ENCODE data around the gene INTS7. TPM values are rescaled to one million over a fixed set of nuclear protein-coding genes. Genes with fewer than 3 reads are reported as not detected.

INTS7 gene
- total RNA-seq, 2 experiments from 2014 or later = 2.9 to 3.2 TPM

DNA sequence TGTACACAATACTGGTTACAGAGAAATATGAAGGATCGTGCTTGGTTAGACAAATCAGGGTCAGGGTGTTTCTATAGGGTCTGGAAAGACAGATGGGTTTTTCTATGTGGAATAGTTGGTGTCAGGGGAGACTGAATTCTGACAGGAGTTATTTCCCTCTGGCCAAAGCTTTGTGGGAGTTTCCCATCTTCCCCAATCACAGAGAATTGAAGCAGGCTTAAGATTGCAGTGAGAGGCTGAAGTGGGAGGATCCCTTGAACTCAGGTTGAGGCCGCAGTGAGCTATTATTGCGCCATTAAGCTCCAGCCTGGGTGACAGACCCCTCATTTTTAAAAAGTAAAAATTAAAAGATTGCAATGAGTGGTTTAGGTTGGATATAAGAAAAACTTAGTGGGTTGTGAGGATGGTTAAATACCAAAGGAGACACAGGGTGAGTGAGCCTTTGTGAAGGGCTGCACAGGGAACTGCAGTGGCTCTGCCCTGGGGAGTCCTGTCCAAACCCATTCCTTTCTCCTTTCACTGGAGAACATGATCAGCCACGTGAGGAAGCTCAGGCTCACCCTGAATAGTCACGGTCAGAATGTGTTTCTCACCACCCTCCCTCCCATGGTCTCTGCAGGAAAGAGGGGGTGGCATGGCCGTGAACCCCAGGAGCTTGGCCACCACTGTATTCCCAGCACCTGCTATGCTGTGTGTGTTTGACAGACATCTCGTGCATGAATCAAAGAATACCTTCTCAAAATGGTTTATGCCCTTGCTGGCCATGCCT, 101.2 kb downstream of the INTS7 start:
- Mint-ChIP-seq H3K36me3 (ENCODE audit: low read depth) (no peaks in the 10 kb centered on the region), H3K27me3 (peaks cover 14% of the 10 kb centered on the region), H3K9me3 (no peaks in the 10 kb centered on the region), H3K4me1 (ENCODE audit: low read depth) (peaks cover 23% of the 10 kb centered on the region), H3K27ac (no peak overlapping the region), H3K4me3 (no peak overlapping the region)
- intact Hi-C loops (cut with DNase I, micrococcal nuclease) = no loop called here
- Histone ChIP-seq H3K4me3 (ENCODE audit: low read length) (no peak overlapping the region), H3K36me3 (ENCODE audit: insufficient read depth, low read length) (no peaks in the 10 kb centered on the region), H3K27ac (ENCODE audit: low read depth in 1 of 2, low read length in 2 of 2) (no peak overlapping the region), H3K4me1 (ENCODE audit: insufficient read depth, low read length) (peaks cover 2% of the 10 kb centered on the region), H3K27me3 (ENCODE audit: control insufficient read depth in 1 of 2, insufficient read depth in 2 of 2, low read length in 2 of 2) (peaks cover 0 to 2% of the 10 kb centered on the region in 2 experiments), H3K9me3 (ENCODE audit: control insufficient read depth in 1 of 2, insufficient read depth in 1 of 2, low read length in 2 of 2) (no peaks in the 10 kb centered on the region)
- no peak for TF ChIP-seq CTCF (IDR thresholded peaks at IDR 0.05)
- ChIA-PET CTCF (no interaction called here), POLR2A (no interaction called here)
- ATAC-seq (ENCODE audit: poor library complexity) (no peak), DNase-seq (no peak)

GRCh38 chr1:211932933-211933254, 102.5 kb downstream of the INTS7 start:
- peaks cover 0 to 2% of the 10 kb centered on the region in 2 experiments for H3K27me3 ChIP-seq (ENCODE audit: control insufficient read depth in 1 of 2, insufficient read depth in 2 of 2, low read length in 2 of 2)
- DNase-seq (no peak), ATAC-seq (ENCODE audit: poor library complexity) (no peak)
- H3K4me3 ChIP-seq (ENCODE audit: low read length) = no peak overlapping the region
- Mint-ChIP-seq H3K9me3 (no peaks in the 10 kb centered on the region), H3K27ac (no peak overlapping the region), H3K36me3 (ENCODE audit: low read depth) (no peaks in the 10 kb centered on the region), H3K4me1 (ENCODE audit: low read depth) (peaks cover 11% of the 10 kb centered on the region), H3K4me3 (no peak overlapping the region), H3K27me3 (peaks cover 14% of the 10 kb centered on the region)
- no peaks in the 10 kb centered on the region for H3K4me1 ChIP-seq (ENCODE audit: insufficient read depth, low read length)
- ChIA-PET POLR2A (no interaction called here), CTCF (no interaction called here)
- no peak overlapping the region for H3K27ac ChIP-seq (ENCODE audit: low read depth in 1 of 2, low read length in 2 of 2)
- no peak for TF ChIP-seq CTCF (IDR thresholded peaks at IDR 0.05)
- no peaks in the 10 kb centered on the region for H3K36me3 ChIP-seq (ENCODE audit: insufficient read depth, low read length)
- intact Hi-C loops (cut with DNase I, micrococcal nuclease) = no loop called here
- H3K9me3 ChIP-seq (ENCODE audit: control insufficient read depth in 1 of 2, insufficient read depth in 1 of 2, low read length in 2 of 2) = no peaks in the 10 kb centered on the region

- peaks cover 0 to 2% of the 10 kb centered on the region in 2 experiments for H3K27me3 ChIP-seq (ENCODE audit: control insufficient read depth in 1 of 2, insufficient read depth in 2 of 2, low read length in 2 of 2)
- H3K9me3 Mint-ChIP-seq = no peaks in the 10 kb centered on the region
- no peak overlapping the region for H3K27ac Mint-ChIP-seq
- no peak for ATAC-seq (ENCODE audit: poor library complexity)
- no peak for DNase-seq
- H3K27ac ChIP-seq (ENCODE audit: low read depth in 1 of 2, low read length in 2 of 2) = no peak overlapping the region
- H3K4me3 ChIP-seq (ENCODE audit: low read length) = no peak overlapping the region
- H3K27me3 Mint-ChIP-seq = peaks cover 14% of the 10 kb centered on the region
- H3K4me3 Mint-ChIP-seq = no peak overlapping the region
- ChIA-PET CTCF (interaction anchor here (0.5 kb wide), 1 partner anchor 259 kb away, joined by 3 read pairs; no protein-coding TSS in a partner anchor), POLR2A (no interaction called here)
- intact Hi-C loops (cut with DNase I, micrococcal nuclease) = no loop called here
- no peaks in the 10 kb centered on the region for H3K36me3 ChIP-seq (ENCODE audit: insufficient read depth, low read length)
- peaks cover 9% of the 10 kb centered on the region for H3K4me1 Mint-ChIP-seq (ENCODE audit: low read depth)
- no peaks in the 10 kb centered on the region for H3K36me3 Mint-ChIP-seq (ENCODE audit: low read depth)
- H3K4me1 ChIP-seq (ENCODE audit: insufficient read depth, low read length) = no peaks in the 10 kb centered on the region
- no peak for TF ChIP-seq CTCF (IDR thresholded peaks at IDR 0.05)
- no peaks in the 10 kb centered on the region for H3K9me3 ChIP-seq (ENCODE audit: control insufficient read depth in 1 of 2, insufficient read depth in 1 of 2, low read length in 2 of 2)
These were observed 103.0 kb downstream of the INTS7 start for GRCh38 chr1:211932231-211932932.

Data from CD4-positive, alpha-beta T cell (primary cell).